ENCODE data around the gene FLNB. TPM values are rescaled to one million over a fixed set of nuclear protein-coding genes. Genes with fewer than 3 reads are reported as not detected.

FLNB gene
- total RNA-seq, 2 donors from 2014 or later, result 28.0 to 94.4 TPM

Other genes with a start within 250 kb of the FLNB start
- 1 to 10 TPM; 1.4 to 3.4 TPM for gene DNASE1L3, start 202.6 kb downstream of the FLNB start, total RNA-seq
- gene ABHD6, start 229.4 kb downstream of the FLNB start, total RNA-seq, result 10 to 100 TPM in 1 of 2 donors, 1 to 10 TPM in 1; 7.0 to 11.7 TPM